Uterus (tissue), 4 donors: Measurements from ENCODE around the gene PDE1C. TPM values are rescaled to one million over a fixed set of nuclear protein-coding genes. Genes with fewer than 3 reads are reported as not detected.

Experiments used
- DNase-seq, 2 donors: peaks; one replicate each; pipeline ENCODE4 v3.0.0-alpha.2; 2019 to 2020
- H3K27ac ChIP-seq, 2 donors: fragments of 200-600 bp; sonication (generic); 1 replicate in 1 of 2; 2 replicates in 1 of 2; pipeline ENCODE4 v1.5.1; 2016 to 2018
- H3K27me3 ChIP-seq, 2 donors: fragments of 200-600 bp; sonication (generic); one replicate each; pipeline ENCODE4 v1.5.1; 2018 to 2019; ENCODE audit warnings: control low read depth in 1 of 2
- H3K36me3 ChIP-seq, 2 donors: fragments of 200-600 bp; sonication (generic); one replicate each; pipeline ENCODE4 v1.5.1; 2019; ENCODE audit warnings: control low read depth in 1 of 2
- H3K4me1 ChIP-seq, 2 donors: fragments of 200-600 bp; sonication (generic); one replicate each; pipeline ENCODE4 v1.5.1; 2018 to 2019; ENCODE audit warnings: control low read depth in 1 of 2
- H3K4me3 ChIP-seq, 2 donors: fragments of 200-600 bp; sonication (generic); 1 replicate in 1 of 2; 2 replicates in 1 of 2; pipeline ENCODE4 v1.5.1; 2018 to 2019; ENCODE audit warnings: mild to moderate bottlenecking in 1 of 2
- H3K9me3 ChIP-seq, 2 donors: fragments of 200-600 bp; sonication (generic); one replicate each; pipeline ENCODE4 v1.5.1; 2019; ENCODE audit warnings: control low read depth in 1 of 2
- POLR2A ChIP-seq, 2 donors: fragments of 450-650 bp; IDR thresholded peaks; one replicate each; pipeline ENCODE4 v1.6.1; 2016; ENCODE audit warnings: antibody characterized with exemption in 2 of 2, mild to moderate bottlenecking in 1 of 2, moderate library complexity in 1 of 2
- intact Hi-C: fragments of 100-400 bp; cut with DNase I; formaldehyde crosslinking; loops from one replicate; pipeline ENCODE4 v1.15.1; 2023; ENCODE audit warnings: low total_unique reads
- total RNA-seq, 4 donors: library from RNA; depleted of rRNA in 3 of 4; stranded (reverse); fragments of >200 nt in 3 of 4; gene quantifications; one replicate each; pipeline versions ENCODE4 v1.1.0 to v1.2.4, GENCODE V29; 2014 to 2023
- TF ChIP-seq, protein P1 (sequence below), 4 experiments: fragments of 200-600 bp in 2 of 4; fragments of 450-650 bp in 2 of 4; sonication (generic) in 2 of 4; IDR thresholded peaks; one replicate each; pipeline ENCODE4 v1.5.1; 2016 to 2019; ENCODE audit warnings: antibody characterized with exemption in 4 of 4, mild to moderate bottlenecking in 2 of 4, moderate library complexity in 1 of 4
- donor health status: DM: yes; HTN: yes; CAD: no.

Gene PDE1C
- total RNA-seq, 4 donors from 2014 or later, result 5.9 to 26.4 (median 13.7) TPM

DNA sequence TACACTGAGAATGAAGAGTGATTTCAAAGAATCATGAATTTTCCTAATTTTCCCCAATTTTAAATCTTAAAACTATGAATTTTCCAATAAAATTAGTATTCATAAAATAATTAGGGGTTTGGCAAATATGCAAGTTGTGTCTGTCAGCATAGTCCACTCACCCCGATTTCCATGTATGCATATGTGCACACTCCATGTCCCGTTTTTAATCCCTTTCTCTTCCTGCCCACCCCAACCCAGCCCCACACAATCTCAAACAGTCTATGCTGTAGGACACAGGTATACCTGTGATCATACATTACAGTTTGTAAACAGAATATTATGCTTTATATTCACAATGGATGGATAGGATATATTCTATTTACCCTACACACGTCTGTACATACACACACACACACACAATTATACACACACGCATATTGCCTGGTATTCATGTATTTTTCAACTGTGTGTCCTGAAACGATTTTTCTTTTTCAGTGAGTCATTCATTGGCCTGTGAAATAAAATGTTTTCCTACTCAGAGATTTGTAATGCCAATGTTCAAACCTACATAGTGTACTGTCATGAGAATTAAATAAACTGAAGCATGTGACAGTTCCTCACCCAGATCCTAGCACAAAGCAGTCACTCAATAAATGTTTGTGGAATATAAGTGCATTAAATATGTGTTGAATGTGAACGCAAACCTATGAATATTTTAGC lies 144.3 kb downstream of the PDE1C start:
- TF ChIP-seq, protein P1, sequence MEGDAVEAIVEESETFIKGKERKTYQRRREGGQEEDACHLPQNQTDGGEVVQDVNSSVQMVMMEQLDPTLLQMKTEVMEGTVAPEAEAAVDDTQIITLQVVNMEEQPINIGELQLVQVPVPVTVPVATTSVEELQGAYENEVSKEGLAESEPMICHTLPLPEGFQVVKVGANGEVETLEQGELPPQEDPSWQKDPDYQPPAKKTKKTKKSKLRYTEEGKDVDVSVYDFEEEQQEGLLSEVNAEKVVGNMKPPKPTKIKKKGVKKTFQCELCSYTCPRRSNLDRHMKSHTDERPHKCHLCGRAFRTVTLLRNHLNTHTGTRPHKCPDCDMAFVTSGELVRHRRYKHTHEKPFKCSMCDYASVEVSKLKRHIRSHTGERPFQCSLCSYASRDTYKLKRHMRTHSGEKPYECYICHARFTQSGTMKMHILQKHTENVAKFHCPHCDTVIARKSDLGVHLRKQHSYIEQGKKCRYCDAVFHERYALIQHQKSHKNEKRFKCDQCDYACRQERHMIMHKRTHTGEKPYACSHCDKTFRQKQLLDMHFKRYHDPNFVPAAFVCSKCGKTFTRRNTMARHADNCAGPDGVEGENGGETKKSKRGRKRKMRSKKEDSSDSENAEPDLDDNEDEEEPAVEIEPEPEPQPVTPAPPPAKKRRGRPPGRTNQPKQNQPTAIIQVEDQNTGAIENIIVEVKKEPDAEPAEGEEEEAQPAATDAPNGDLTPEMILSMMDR (IDR thresholded peaks at IDR 0.05), result no peak
- no peak for TF ChIP-seq POLR2A (IDR thresholded peaks at IDR 0.05)
- intact Hi-C loops, result no loop called here
- no peak for DNase-seq
- Histone ChIP-seq H3K9me3 (no peaks in the 10 kb centered on the region), H3K4me1 (no peaks in the 10 kb centered on the region), H3K27me3 (no peaks in the 10 kb centered on the region), H3K4me3 (no peak overlapping the region), H3K27ac (no peak overlapping the region), H3K36me3 (no peaks in the 10 kb centered on the region)

DNA sequence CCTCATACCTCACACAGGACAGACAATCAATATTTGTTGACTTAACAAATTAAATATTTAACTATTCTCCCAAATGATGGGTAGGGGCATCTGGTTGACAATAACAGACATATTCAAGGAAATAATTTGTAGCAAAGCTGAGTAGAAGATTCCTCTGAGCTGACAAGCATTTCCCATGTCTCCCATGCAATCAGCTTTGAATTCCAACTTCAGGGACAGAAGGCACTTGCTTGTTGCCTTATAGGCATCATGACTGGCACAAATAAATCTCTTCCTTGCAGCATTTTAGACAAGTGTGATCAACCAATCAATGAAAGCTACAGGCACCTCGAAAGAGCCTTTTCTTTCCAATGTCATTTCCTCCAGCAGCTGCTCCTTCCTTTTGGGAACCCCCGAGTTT lies 146.0 kb downstream of the PDE1C start:
- Histone ChIP-seq H3K27me3 (no peaks in the 10 kb centered on the region), H3K4me1 (no peaks in the 10 kb centered on the region), H3K9me3 (no peaks in the 10 kb centered on the region), H3K4me3 (no peak overlapping the region), H3K27ac (no peak overlapping the region), H3K36me3 (no peaks in the 10 kb centered on the region)
- DNase-seq, result no peak
- no peak for TF ChIP-seq POLR2A (IDR thresholded peaks at IDR 0.05)
- TF ChIP-seq, protein P1 (IDR thresholded peaks at IDR 0.05), result no peak
- intact Hi-C loops, result no loop called here

DNA sequence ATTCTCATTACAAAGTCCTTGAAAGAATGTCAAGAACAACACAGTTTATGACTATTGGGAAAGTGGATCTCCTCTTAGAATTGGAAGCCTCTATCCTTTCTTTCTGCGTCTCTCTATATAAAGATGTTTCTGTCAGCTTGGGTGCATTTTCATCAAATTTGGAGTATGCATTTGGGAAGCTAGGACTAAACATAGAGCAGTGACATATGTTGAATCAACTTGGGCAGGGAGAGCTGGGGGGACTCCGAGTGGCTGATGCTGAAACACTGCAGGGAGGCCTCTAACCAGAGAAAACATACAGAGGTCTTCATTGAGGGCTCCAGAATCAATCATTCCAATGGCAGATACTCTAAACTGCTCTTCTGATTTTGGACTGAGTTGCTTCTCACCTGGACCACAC lies 147.4 kb downstream of the PDE1C start:
- Histone ChIP-seq H3K4me3 (no peak overlapping the region), H3K9me3 (no peaks in the 10 kb centered on the region), H3K27me3 (no peaks in the 10 kb centered on the region), H3K27ac (no peak overlapping the region), H3K36me3 (no peaks in the 10 kb centered on the region), H3K4me1 (no peaks in the 10 kb centered on the region)
- intact Hi-C loops, result no loop called here
- no peak for DNase-seq
- TF ChIP-seq POLR2A (IDR thresholded peaks at IDR 0.05), result no peak
- TF ChIP-seq, protein P1 (IDR thresholded peaks at IDR 0.05), result no peak

DNA sequence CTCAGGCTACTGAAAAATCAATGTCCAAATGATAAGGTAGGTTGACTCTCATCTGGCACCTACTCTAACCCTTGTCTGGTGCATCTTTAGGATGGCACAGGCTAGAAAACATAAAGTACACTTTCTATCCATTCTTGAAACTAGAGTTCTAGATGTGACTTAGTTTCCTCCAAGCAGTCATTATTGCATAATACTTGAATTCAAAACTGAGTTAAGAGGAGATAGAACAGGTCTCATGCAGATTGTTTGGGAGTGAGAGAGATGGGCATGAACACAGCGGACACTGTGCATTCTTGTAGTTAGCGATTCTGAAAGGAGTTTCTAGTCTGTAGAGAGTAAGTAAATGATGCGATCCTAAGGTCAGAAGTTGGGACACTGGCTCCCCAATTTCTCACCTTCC lies 149.2 kb downstream of the PDE1C start:
- DNase-seq, result no peak
- TF ChIP-seq, protein P1 (IDR thresholded peaks at IDR 0.05), result no peak
- TF ChIP-seq POLR2A (IDR thresholded peaks at IDR 0.05), result no peak
- Histone ChIP-seq H3K27ac (no peak overlapping the region), H3K36me3 (no peaks in the 10 kb centered on the region), H3K4me3 (no peak overlapping the region), H3K27me3 (no peaks in the 10 kb centered on the region), H3K9me3 (no peaks in the 10 kb centered on the region), H3K4me1 (no peaks in the 10 kb centered on the region)
- intact Hi-C loops, result no loop called here

DNA sequence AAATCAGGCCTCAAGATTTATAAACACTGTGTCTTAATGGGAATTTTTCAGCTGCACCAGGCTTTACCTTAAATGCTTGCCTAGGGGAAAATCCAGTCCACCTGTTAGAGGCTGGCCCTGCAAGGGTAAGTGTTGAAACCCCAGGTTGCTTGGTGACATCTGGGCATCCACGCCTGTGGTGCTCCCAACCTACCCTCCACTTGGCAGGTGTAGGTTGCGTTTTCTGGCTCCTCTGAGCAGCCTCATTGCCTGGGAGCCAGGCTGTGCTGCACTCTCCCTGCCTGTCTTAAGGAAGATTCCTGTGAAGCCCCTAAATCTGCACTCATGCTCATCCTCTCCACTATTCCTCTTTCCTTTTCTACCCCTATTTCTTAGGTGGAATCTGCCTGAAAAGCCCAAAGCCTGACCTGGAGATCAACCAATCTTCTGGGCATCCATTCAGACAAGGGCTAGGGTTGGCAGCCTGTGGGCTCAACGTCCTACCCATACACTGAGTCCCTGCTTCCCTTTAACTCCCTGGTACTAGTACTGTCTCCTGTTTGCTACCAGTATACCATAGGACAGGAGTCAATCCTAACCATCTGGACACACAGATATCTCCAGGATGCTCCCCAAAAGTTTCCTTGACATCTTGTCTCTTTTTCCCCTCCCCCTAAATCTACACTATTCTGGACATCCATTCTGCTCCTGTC lies 150.4 kb downstream of the PDE1C start:
- no peak for DNase-seq
- no peak overlapping the region for H3K27ac ChIP-seq
- H3K4me1 ChIP-seq, result no peaks in the 10 kb centered on the region
- no peak overlapping the region for H3K4me3 ChIP-seq
- TF ChIP-seq POLR2A (IDR thresholded peaks at IDR 0.05), result no peak
- TF ChIP-seq, protein P1 (IDR thresholded peaks at IDR 0.05), result no peak
- H3K36me3 ChIP-seq, result no peaks in the 10 kb centered on the region
- intact Hi-C loops, result no loop called here
- no peaks in the 10 kb centered on the region for H3K27me3 ChIP-seq
- no peaks in the 10 kb centered on the region for H3K9me3 ChIP-seq
